Ishikawa (cell line): ENCODE measurements around the gene SORT1.

Experiments used
- CEBPB ChIP-seq: IDR thresholded peaks from 2 replicates; pipeline ENCODE4 v1.6.1; 2012
- CREB1 ChIP-seq: IDR thresholded peaks from 2 replicates; pipeline ENCODE4 v1.6.1; 2012; ENCODE audit warnings: low read depth
- EGR1 ChIP-seq: IDR thresholded peaks from 2 replicates; pipeline ENCODE4 v1.6.1; 2012
- EP300 ChIP-seq: IDR thresholded peaks from 2 replicates; pipeline ENCODE4 v1.6.1; 2012; ENCODE audit warnings: borderline replicate concordance
- FOXM1 ChIP-seq: IDR thresholded peaks from 2 replicates; pipeline ENCODE4 v1.6.1; 2012; ENCODE audit warnings: low read depth, borderline replicate concordance
- MAX ChIP-seq: IDR thresholded peaks from 2 replicates; pipeline ENCODE4 v1.6.1; 2012
- NFIC ChIP-seq: IDR thresholded peaks from 2 replicates; pipeline ENCODE4 v1.6.1; 2012
- RAD21 ChIP-seq: IDR thresholded peaks from 2 replicates; pipeline ENCODE4 v1.6.1; 2012; ENCODE audit warnings: low read depth
- REST ChIP-seq: IDR thresholded peaks from 2 replicates; pipeline ENCODE4 v1.6.1; 2012; ENCODE audit warnings: low read depth, mild to moderate bottlenecking
- TAF1 ChIP-seq: IDR thresholded peaks from 2 replicates; pipeline ENCODE4 v1.6.1; 2012; ENCODE audit warnings: low read depth, mild to moderate bottlenecking
- TCF12 ChIP-seq: IDR thresholded peaks from 2 replicates; pipeline ENCODE4 v1.6.1; 2012; ENCODE audit warnings: low read depth
- TEAD4 ChIP-seq: IDR thresholded peaks from 2 replicates; pipeline ENCODE4 v1.6.1; 2012
- USF1 ChIP-seq: IDR thresholded peaks from 2 replicates; pipeline ENCODE4 v1.6.1; 2012
- YY1 ChIP-seq: IDR thresholded peaks from 2 replicates; pipeline ENCODE4 v1.6.1; 2012; ENCODE audit warnings: low read depth
- ZBTB7A ChIP-seq: IDR thresholded peaks from 2 replicates; pipeline ENCODE4 v1.6.1; 2012; ENCODE audit warnings: low read depth

Gene SORT1

GRCh38 chr1:109341944-109342930, 55.5 kb downstream of the SORT1 start:
- TF ChIP-seq MAX: no peak
- no peak for TF ChIP-seq ZBTB7A
- TF ChIP-seq RAD21: no peak
- no peak for TF ChIP-seq REST
- TF ChIP-seq EP300: no peak
- TF ChIP-seq CREB1: no peak
- no peak for TF ChIP-seq TEAD4
- TF ChIP-seq TAF1: no peak
- no peak for TF ChIP-seq NFIC
- TF ChIP-seq EGR1: no peak
- no peak for TF ChIP-seq TCF12
- TF ChIP-seq CEBPB: no peak
- no peak for TF ChIP-seq USF1
- TF ChIP-seq FOXM1: no peak
- TF ChIP-seq YY1: no peak

- no peak for TF ChIP-seq USF1
- TF ChIP-seq REST: no peak
- no peak for TF ChIP-seq TEAD4
- no peak for TF ChIP-seq CREB1
- no peak for TF ChIP-seq TAF1
- no peak for TF ChIP-seq RAD21
- TF ChIP-seq FOXM1: no peak
- TF ChIP-seq NFIC: no peak
- TF ChIP-seq EGR1: no peak
- no peak for TF ChIP-seq ZBTB7A
- no peak for TF ChIP-seq EP300
- TF ChIP-seq CEBPB: no peak
- TF ChIP-seq TCF12: no peak
- TF ChIP-seq MAX: no peak
- no peak for TF ChIP-seq YY1
Measured at GRCh38 chr1:109338608-109339007, 59.1 kb downstream of the SORT1 start.

- TF ChIP-seq TAF1 (no peak), NFIC (no peak)
Measured at GRCh38 chr1:109338091-109338490, 59.6 kb downstream of the SORT1 start.

GRCh38 chr1:109335091-109335490, 62.6 kb downstream of the SORT1 start:
- TF ChIP-seq TCF12 (no peak), FOXM1 (no peak), CEBPB (no peak), CREB1 (no peak), YY1 (no peak), EP300 (no peak), TAF1 (no peak), MAX (no peak), USF1 (no peak), ZBTB7A (no peak)

- TF ChIP-seq TCF12: no peak
- no peak for TF ChIP-seq YY1
- TF ChIP-seq ZBTB7A: no peak
- TF ChIP-seq CREB1: no peak
- TF ChIP-seq FOXM1: no peak
- TF ChIP-seq RAD21: no peak
- no peak for TF ChIP-seq TAF1
- no peak for TF ChIP-seq REST
- TF ChIP-seq NFIC: no peak
- no peak for TF ChIP-seq USF1
- TF ChIP-seq EP300: no peak
- TF ChIP-seq EGR1: no peak
- TF ChIP-seq MAX: no peak
- TF ChIP-seq TEAD4: no peak
- TF ChIP-seq CEBPB: no peak
Measured at GRCh38 chr1:109331113-109331512, 66.6 kb downstream of the SORT1 start.
